Hepatocyte (in vitro differentiated cells): ENCODE results near the gene TOMM70. TPM values are rescaled to one million over a fixed set of nuclear protein-coding genes. Genes with fewer than 3 reads are reported as not detected.

ENCODE experiments used
- DNase-seq: peaks from one replicate; pipeline ENCODE4 v3.0.0-alpha.2; 2016; ENCODE audit warnings: low spot score
- H2AFZ ChIP-seq: fragments of 200-600 bp; sonication (generic); 2 replicates; pipeline ENCODE4 v1.6.0; 2016; ENCODE audit warnings: antibody characterized with exemption, mild to moderate bottlenecking
- H3K27ac ChIP-seq: fragments of 200-600 bp; sonication (generic); 2 replicates; pipeline ENCODE4 v1.5.1; 2016; ENCODE audit warnings: mild to moderate bottlenecking
- H3K27me3 ChIP-seq: fragments of 200-600 bp; sonication (generic); 2 replicates; pipeline ENCODE4 v1.6.1; 2016
- H3K36me3 ChIP-seq: fragments of 200-600 bp; sonication (generic); replicated peaks from 2 replicates; pipeline ENCODE4 v1.5.1; 2016; ENCODE audit warnings: low read depth; ENCODE audit not compliant: insufficient read depth
- H3K4me1 ChIP-seq: fragments of 200-600 bp; sonication (generic); 2 replicates; pipeline ENCODE4 v1.5.1; 2016; ENCODE audit warnings: mild to moderate bottlenecking, moderate library complexity; ENCODE audit not compliant: insufficient read depth
- H3K4me2 ChIP-seq: fragments of 200-600 bp; sonication (generic); 2 replicates; pipeline ENCODE4 v1.6.0; 2016
- H3K4me3 ChIP-seq: fragments of 200-600 bp; sonication (generic); 2 replicates; pipeline ENCODE4 v1.5.1; 2016; ENCODE audit warnings: mild to moderate bottlenecking
- H3K79me2 ChIP-seq: fragments of 200-600 bp; sonication (generic); 2 replicates; pipeline ENCODE4 v1.6.0; 2017; ENCODE audit warnings: mild to moderate bottlenecking
- H3K9me2 ChIP-seq: fragments of 200-600 bp; sonication (generic); replicated peaks from 2 replicates; pipeline ENCODE4 v1.6.0; 2017; ENCODE audit warnings: mild to moderate bottlenecking; ENCODE audit not compliant: insufficient read depth
- H3K9me3 ChIP-seq: fragments of 200-600 bp; sonication (generic); 2 replicates; pipeline ENCODE4 v1.5.1; 2016; ENCODE audit warnings: low read depth, mild to moderate bottlenecking
- H4K20me1 ChIP-seq: fragments of 200-600 bp; sonication (generic); 2 replicates; pipeline ENCODE4 v1.6.0; 2016; ENCODE audit warnings: mild to moderate bottlenecking; ENCODE audit not compliant: insufficient read depth, poor library complexity, severe bottlenecking
- CTCF ChIP-seq: fragments of 200-600 bp; sonication (generic); IDR thresholded peaks from 2 replicates; pipeline ENCODE4 v1.5.1; 2016; ENCODE audit warnings: antibody characterized with exemption, mild to moderate bottlenecking; ENCODE audit not compliant: poor library complexity
- EZH2 ChIP-seq: fragments of 200-600 bp; sonication (generic); IDR thresholded peaks from 2 replicates; pipeline ENCODE4 v1.6.1; 2016; ENCODE audit warnings: antibody characterized with exemption, mild to moderate bottlenecking, borderline replicate concordance
- EZH2phosphoT487 ChIP-seq: fragments of 200-600 bp; sonication (generic); IDR thresholded peaks from one replicate; pipeline ENCODE4 v1.6.1; 2018; ENCODE audit warnings: antibody characterized with exemption, mild to moderate bottlenecking, low read depth, moderate library complexity; ENCODE audit not compliant: unreplicated experiment, severe bottlenecking
- WGBS: methylation state at CpG from one replicate; pipeline ENCODE4 v1.1.6; 2016; ENCODE audit warnings: low lambda C conversion rate; ENCODE audit errors: missing lambda C conversion rate; 5-methylcytosine and 5-hydroxymethylcytosine counted together
- polyA plus RNA-seq: library from polyadenylated mRNA; unstranded; fragments of >200 nt; fragmentation: Nextera tagmentation; extraction: Ambion mirVana; gene quantifications from 2 replicates; pipeline ENCODE4 v1.2.1, GENCODE V29; 2016
- total RNA-seq: library from RNA; depleted of rRNA; stranded (reverse); fragments of >200 nt; gene quantifications from 2 replicates; pipeline ENCODE4 v1.2.3, GENCODE V29; 2014

Gene TOMM70
- total and polyA plus RNA-seq, 2 experiments from 2014 or later = 23.2 to 75.7 TPM

GRCh38 chr3:100364421-100364820 is 36.5 kb downstream of the TOMM70 start:
- no peaks in the 10 kb centered on the region for H3K4me1 ChIP-seq
- H3K9me2 ChIP-seq = no peaks in the 10 kb centered on the region
- WGBS = 99% methylated on average over 3 of the region's 3 CpGs
- no peaks in the 10 kb centered on the region for H4K20me1 ChIP-seq
- DNase-seq = no peak
- H3K4me2 ChIP-seq = no peak overlapping the region
- H3K9me3 ChIP-seq = no peaks in the 10 kb centered on the region
- no peaks in the 10 kb centered on the region for H3K36me3 ChIP-seq
- H3K27me3 ChIP-seq = no peaks in the 10 kb centered on the region
- no peak overlapping the region for H3K4me3 ChIP-seq
- no peak overlapping the region for H3K27ac ChIP-seq
- H2AFZ ChIP-seq = no peak overlapping the region
- TF ChIP-seq CTCF = no peak
- TF ChIP-seq EZH2phosphoT487 = no peak
- TF ChIP-seq EZH2 = no peak
- no peaks in the 10 kb centered on the region for H3K79me2 ChIP-seq

- Histone ChIP-seq H3K9me2 (no peaks in the 10 kb centered on the region), H3K36me3 (no peaks in the 10 kb centered on the region), H4K20me1 (no peaks in the 10 kb centered on the region), H2AFZ (no peak overlapping the region), H3K27me3 (no peaks in the 10 kb centered on the region), H3K4me1 (no peaks in the 10 kb centered on the region), H3K27ac (no peak overlapping the region), H3K4me3 (no peak overlapping the region), H3K79me2 (no peaks in the 10 kb centered on the region), H3K4me2 (no peak overlapping the region), H3K9me3 (no peaks in the 10 kb centered on the region)
- WGBS = 90% methylated on average over 1 of the region's 1 CpG
- TF ChIP-seq EZH2 = no peak
- no peak for TF ChIP-seq CTCF
- no peak for TF ChIP-seq EZH2phosphoT487
- DNase-seq = no peak
Measured at GRCh38 chr3:100361897-100362296, 39.0 kb downstream of the TOMM70 start.

- Histone ChIP-seq H3K4me2 (no peak overlapping the region), H3K9me3 (no peaks in the 10 kb centered on the region), H3K79me2 (no peaks in the 10 kb centered on the region), H3K4me1 (no peaks in the 10 kb centered on the region), H3K4me3 (no peak overlapping the region), H3K27ac (no peak overlapping the region), H3K36me3 (no peaks in the 10 kb centered on the region), H2AFZ (no peak overlapping the region), H3K9me2 (no peaks in the 10 kb centered on the region), H3K27me3 (no peaks in the 10 kb centered on the region), H4K20me1 (no peaks in the 10 kb centered on the region)
- no peak for DNase-seq
- no peak for TF ChIP-seq CTCF
- TF ChIP-seq EZH2phosphoT487 = no peak
- TF ChIP-seq EZH2 = no peak
- WGBS = 91% methylated on average over 4 of the region's 4 CpGs
Measured at GRCh38 chr3:100360757-100361496, 40.0 kb downstream of the TOMM70 start.
